Measurements from ENCODE around the gene NAP1L4.

NAP1L4 gene

DNA sequence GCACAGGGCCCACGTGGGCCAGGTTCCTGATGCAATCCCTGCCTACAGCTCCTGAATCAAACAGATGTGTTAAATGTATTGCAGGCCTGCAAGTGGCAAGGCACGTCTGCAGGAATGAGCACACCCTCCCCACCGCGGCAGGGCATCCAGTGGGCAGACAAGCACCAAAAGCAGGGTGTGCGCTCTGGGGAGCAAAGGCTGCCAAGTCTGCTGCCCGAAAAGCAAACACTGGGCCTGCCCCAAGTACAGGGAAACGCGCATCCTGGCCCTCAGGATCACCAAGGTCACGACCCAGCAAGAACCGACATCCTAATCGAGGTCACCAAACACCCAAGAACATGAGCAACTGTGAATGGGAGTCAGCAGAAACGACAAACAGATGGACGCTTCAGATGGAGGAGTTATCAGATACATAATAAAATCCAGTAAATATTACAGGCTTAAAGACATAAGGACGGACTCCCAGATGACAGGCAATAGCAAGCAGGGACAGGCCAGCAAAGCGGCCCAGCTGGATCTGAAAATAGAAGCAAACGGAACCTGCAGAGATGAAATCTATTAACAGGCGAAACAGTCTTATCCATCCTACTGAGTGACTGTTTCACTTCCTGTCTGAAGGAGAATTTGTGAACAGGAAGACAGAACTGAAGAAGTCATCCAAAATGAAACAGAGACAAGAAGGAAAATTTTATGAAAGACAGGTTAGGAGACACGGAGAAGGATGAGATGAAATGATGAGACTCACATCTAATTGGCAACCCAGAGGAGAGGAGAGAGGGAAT is 38.4 kb upstream of the NAP1L4 start:
- TF ChIP-seq, protein P1, sequence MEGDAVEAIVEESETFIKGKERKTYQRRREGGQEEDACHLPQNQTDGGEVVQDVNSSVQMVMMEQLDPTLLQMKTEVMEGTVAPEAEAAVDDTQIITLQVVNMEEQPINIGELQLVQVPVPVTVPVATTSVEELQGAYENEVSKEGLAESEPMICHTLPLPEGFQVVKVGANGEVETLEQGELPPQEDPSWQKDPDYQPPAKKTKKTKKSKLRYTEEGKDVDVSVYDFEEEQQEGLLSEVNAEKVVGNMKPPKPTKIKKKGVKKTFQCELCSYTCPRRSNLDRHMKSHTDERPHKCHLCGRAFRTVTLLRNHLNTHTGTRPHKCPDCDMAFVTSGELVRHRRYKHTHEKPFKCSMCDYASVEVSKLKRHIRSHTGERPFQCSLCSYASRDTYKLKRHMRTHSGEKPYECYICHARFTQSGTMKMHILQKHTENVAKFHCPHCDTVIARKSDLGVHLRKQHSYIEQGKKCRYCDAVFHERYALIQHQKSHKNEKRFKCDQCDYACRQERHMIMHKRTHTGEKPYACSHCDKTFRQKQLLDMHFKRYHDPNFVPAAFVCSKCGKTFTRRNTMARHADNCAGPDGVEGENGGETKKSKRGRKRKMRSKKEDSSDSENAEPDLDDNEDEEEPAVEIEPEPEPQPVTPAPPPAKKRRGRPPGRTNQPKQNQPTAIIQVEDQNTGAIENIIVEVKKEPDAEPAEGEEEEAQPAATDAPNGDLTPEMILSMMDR (IDR thresholded peaks at IDR 0.05; ENCODE audit: insufficient read depth, low read depth, low read length, missing control alignments): no peak
- no peak for DNase-seq (ENCODE audit: low read depth)
- no peak overlapping the region for H3K4me3 ChIP-seq (ENCODE audit: low read length)

DNA sequence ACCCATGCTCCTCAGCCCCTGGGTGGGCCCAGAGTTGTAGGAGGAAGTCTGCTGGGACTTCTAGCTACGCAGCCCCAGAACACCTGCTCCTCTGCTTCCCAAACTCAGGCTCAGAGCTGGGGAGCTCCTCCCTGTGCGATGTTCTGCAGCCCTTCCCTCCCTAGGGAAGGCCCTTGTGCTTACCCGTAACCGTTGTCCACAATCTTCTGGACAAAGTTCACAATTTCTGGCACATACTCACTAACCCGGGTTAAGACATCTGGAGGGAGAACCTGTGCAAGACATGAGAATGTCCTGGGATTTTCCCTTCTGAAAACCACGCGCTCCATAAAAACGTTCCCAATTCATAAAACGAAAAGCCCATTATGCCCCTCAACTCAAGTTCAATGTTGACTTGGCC is 36.7 kb upstream of the NAP1L4 start:
- no peak overlapping the region for H3K4me3 ChIP-seq (ENCODE audit: low read length)
- DNase-seq (ENCODE audit: low read depth): no peak
- TF ChIP-seq, protein P1 (IDR thresholded peaks at IDR 0.05; ENCODE audit: insufficient read depth, low read depth, low read length, missing control alignments): no peak

DNA sequence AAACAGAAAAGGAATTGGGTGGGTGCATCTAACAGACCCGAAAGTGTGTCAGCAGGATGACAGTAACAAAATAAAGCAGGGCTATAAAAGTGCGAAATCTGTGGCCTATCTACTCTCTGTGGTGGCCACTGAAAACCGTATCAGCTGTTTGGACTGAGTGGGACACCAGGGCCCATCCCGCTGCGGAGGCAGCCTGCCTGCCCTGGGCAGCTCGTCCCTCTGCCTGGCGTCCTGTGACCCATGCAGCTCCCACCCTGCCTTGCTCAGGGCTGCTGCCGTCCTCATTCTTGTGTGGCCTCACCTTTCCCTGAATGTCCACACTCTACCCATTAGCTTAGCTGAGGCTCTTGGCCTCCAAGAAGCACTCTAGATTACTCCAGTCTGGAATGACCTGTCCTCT is 34.7 kb upstream of the NAP1L4 start:
- TF ChIP-seq, protein P1 (IDR thresholded peaks at IDR 0.05; ENCODE audit: insufficient read depth, low read depth, low read length, missing control alignments): no peak
- H3K4me3 ChIP-seq (ENCODE audit: low read length): no peak overlapping the region
- DNase-seq (ENCODE audit: low read depth): no peak

DNA sequence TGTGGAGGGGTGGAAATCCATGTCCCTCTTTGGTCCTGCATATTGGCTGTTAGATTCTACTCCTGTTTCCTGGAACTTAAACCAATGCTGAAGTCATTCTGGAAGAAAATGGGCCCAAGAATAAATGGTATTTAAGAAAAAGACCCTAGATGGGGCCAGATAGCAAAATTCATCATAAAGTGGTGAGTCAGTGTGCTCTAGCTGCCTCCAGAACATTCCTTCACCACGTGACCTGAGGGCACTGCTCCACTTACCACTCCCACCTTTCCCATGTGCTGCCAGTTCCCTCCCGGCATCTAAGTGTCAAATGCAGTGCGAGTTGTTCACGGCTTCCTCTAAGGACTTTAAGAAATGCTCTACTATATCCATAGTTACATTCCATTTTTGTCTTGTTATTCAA is 30.9 kb upstream of the NAP1L4 start:
- H3K4me3 ChIP-seq (ENCODE audit: low read length): no peak overlapping the region
- TF ChIP-seq, protein P1 (IDR thresholded peaks at IDR 0.05; ENCODE audit: insufficient read depth, low read depth, low read length, missing control alignments): no peak
- peak; percentile 83 for DNase-seq (ENCODE audit: low read depth)

DNA sequence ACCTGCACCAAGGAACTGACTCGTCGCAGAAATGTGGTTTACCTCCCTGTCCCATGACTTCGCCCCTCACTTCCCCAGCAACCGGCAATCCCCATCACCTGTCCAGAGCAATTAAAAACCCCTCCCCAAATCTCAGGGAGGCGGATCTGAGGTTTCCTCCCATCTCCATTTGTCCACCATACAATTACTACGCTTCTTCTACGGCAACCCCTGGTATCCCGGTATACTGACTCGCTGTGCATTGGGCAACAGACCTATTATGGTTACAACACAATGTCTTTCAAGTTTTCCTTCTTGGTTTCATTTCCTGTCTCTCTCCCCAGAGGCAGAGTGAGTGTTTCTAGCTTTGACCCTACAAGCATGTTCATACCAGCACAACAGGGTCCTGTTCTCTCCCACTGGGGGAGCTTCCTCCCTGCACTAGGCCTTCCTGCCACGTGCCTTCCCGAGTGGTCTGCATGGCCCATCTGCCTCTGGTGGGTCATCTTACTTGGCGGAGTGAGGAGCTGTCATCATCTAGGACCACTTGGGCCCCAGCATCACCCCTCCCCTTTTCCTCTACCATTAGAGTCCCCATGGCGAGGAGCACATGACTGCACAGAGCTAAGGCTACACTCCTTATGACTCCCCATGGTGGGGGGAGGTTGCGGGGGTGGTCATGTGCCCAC is 30.3 kb upstream of the NAP1L4 start:
- TF ChIP-seq, protein P1 (IDR thresholded peaks at IDR 0.05; ENCODE audit: insufficient read depth, low read depth, low read length, missing control alignments): no peak
- no peak overlapping the region for H3K4me3 ChIP-seq (ENCODE audit: low read length)
- DNase-seq (ENCODE audit: low read depth): peak; percentile 90

DNA sequence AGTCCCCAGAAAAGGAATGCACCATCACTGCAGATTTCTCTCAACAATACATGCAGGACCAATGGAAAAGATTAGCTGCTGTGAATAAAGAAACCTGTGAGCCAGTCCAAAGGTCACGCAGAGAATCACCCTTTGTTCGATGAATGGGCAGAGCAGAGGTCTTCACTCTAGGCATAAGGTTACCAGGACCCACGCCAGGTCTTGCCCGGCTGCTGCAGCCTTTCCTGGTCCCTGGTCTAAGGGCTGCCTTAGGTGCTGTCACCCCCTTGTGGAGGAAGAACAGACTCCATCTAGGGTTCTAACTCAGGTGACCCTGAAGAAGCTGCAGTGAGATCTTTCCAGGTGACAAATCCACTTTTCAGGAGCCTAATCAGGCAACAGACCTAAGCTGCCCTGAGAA is 29.0 kb upstream of the NAP1L4 start:
- TF ChIP-seq, protein P1 (IDR thresholded peaks at IDR 0.05; ENCODE audit: insufficient read depth, low read depth, low read length, missing control alignments): peak; percentile 82
- H3K4me3 ChIP-seq (ENCODE audit: low read length): no peak overlapping the region
- DNase-seq (ENCODE audit: low read depth): peak; percentile 69

All from epithelial cell of esophagus (primary cell).